ENCODE results near the gene GRB10. TPM values are rescaled to one million over a fixed set of nuclear protein-coding genes. Genes with fewer than 3 reads are reported as not detected.

The GRB10 gene
- total RNA-seq, 5 donors from 2014 or later (not counting 1 experiment from before 2014, with no cell fraction given), result 7.1 to 11.1 (median 10.1) TPM

- ChIA-PET CTCF (interaction anchor here in 1 of 2 donors (1.5 kb wide), 1 partner anchor 205 kb away, joined by 3 read pairs; no protein-coding TSS in a partner anchor), POLR2A (no interaction called here)
- 88% methylated on average over 10 of the region's 10 CpGs for WGBS (ENCODE audit: insufficient coverage)
Observed at GRCh38 chr7:50673096-50673495, 109.6 kb downstream of the GRB10 start.

GRCh38 chr7:50672045-50672444, 110.7 kb downstream of the GRB10 start:
- ATAC-seq (replicated peaks in 1 of 4) (no peak), DNase-seq (no peak)
- POLR2A ChIA-PET, result no interaction called here
- H3K9me3 ChIP-seq, result no peaks in the 10 kb centered on the region
- H3K4me1 ChIP-seq (ENCODE audit: control insufficient read depth in 1 of 2, extremely low read depth in 1 of 2, insufficient read depth in 2 of 2, low read length in 2 of 2), result peaks cover 0 to 7% of the 10 kb centered on the region in 2 experiments
- Mint-ChIP-seq H3K4me3 (no peak overlapping the region), H3K9me3 (no peaks in the 10 kb centered on the region), H3K27ac (no peak overlapping the region), H3K36me3 (no peaks in the 10 kb centered on the region), H3K4me1 (no peaks in the 10 kb centered on the region), H3K27me3 (no peaks in the 10 kb centered on the region)
- H3K27me3 ChIP-seq (replicated peaks in 1 of 2; ENCODE audit: control insufficient read depth in 2 of 2, extremely low read depth in 1 of 2, insufficient read depth in 2 of 2, low read length in 1 of 2), result peaks cover 0 to 24% of the 10 kb centered on the region in 2 experiments
- WGBS (ENCODE audit: insufficient coverage), result 95% methylated on average over 8 of the region's 11 CpGs
- CTCF ChIA-PET, result interaction anchor here in 1 of 2 donors (1.5 kb wide), 1 partner anchor 204 kb away, joined by 3 read pairs; no protein-coding TSS in a partner anchor
- H3K4me3 ChIP-seq (ENCODE audit: control insufficient read depth in 1 of 2, extremely low read depth in 1 of 2, low read length in 1 of 2), result no peak overlapping the region
- no peak overlapping the region for H3K27ac ChIP-seq (ENCODE audit: low read length)
- H3K36me3 ChIP-seq (ENCODE audit: control insufficient read depth in 2 of 2, extremely low read depth in 1 of 2, insufficient read depth in 1 of 2, low read length in 1 of 2), result peaks cover 0 to 9% of the 10 kb centered on the region in 2 donors

More at GRCh38 chr7:50673096-50673495, 109.6 kb downstream of the GRB10 start:
- no peak overlapping the region for H3K4me3 ChIP-seq (ENCODE audit: control insufficient read depth in 1 of 2, extremely low read depth in 1 of 2, low read length in 1 of 2)
- Mint-ChIP-seq H3K4me3 (no peak overlapping the region), H3K27me3 (no peaks in the 10 kb centered on the region), H3K36me3 (no peaks in the 10 kb centered on the region), H3K9me3 (no peaks in the 10 kb centered on the region), H3K4me1 (no peaks in the 10 kb centered on the region), H3K27ac (no peak overlapping the region)
- no peaks in the 10 kb centered on the region for H3K9me3 ChIP-seq
- H3K4me1 ChIP-seq (ENCODE audit: control insufficient read depth in 1 of 2, extremely low read depth in 1 of 2, insufficient read depth in 2 of 2, low read length in 2 of 2), result peaks cover 0 to 7% of the 10 kb centered on the region in 2 experiments
- peaks cover 0 to 22% of the 10 kb centered on the region in 2 experiments for H3K27me3 ChIP-seq (replicated peaks in 1 of 2; ENCODE audit: control insufficient read depth in 2 of 2, extremely low read depth in 1 of 2, insufficient read depth in 2 of 2, low read length in 1 of 2)
- peaks cover 0 to 9% of the 10 kb centered on the region in 2 donors for H3K36me3 ChIP-seq (ENCODE audit: control insufficient read depth in 2 of 2, extremely low read depth in 1 of 2, insufficient read depth in 1 of 2, low read length in 1 of 2)
- DNase-seq, result no peak
- H3K27ac ChIP-seq (ENCODE audit: low read length), result no peak overlapping the region
- ATAC-seq (replicated peaks in 1 of 4), result no peak

DNA sequence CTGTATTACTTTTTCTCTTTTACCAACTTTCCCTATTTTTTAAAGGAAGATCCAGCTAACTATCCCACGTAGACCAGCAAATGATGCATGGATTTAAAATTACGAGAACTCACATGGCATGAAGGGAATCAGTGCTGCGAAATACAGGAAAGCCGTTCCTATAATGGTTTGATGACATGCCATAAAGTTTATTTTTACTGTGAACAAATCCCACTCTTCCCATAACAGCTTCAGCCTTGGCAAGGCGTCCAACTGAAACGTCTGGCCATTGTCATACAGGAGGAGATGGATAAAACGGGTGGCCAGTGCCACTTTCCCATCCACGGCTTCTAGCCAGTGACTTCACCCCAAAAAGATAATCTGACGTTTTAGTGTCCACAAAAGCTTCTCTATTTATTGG, 111.3 kb downstream of the GRB10 start:
- CTCF ChIA-PET, result no interaction called here

DNA sequence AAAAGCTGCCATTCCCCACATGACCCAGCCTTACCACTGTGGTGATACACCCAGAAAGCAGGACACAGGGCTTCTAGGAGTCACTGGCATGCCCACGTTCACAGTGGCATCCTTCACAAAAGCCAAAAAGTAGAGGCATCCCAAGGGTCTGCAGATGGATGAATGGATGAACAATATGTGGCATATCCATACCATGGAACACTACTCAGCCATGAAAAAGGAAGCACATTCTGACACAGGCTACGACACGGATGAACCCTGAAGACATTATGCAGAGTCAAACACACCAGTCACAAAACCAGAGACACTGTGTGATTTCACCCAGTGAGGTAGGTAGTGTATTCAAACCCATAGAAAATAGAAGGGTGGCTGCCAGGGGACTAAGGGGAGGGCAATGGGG, 112.8 kb downstream of the GRB10 start:
- POLR2A ChIA-PET, result no interaction called here
- no peak for DNase-seq
- H3K27ac ChIP-seq (ENCODE audit: low read length), result no peak overlapping the region
- peaks cover 0 to 28% of the 10 kb centered on the region in 2 experiments for H3K27me3 ChIP-seq (replicated peaks in 1 of 2; ENCODE audit: control insufficient read depth in 2 of 2, extremely low read depth in 1 of 2, insufficient read depth in 2 of 2, low read length in 1 of 2)
- peaks cover 0 to 12% of the 10 kb centered on the region in 2 experiments for H3K4me1 ChIP-seq (ENCODE audit: control insufficient read depth in 1 of 2, extremely low read depth in 1 of 2, insufficient read depth in 2 of 2, low read length in 2 of 2)
- peaks cover 0 to 6% (median 3%) of the 10 kb centered on the region in 3 donors for H3K4me1 Mint-ChIP-seq
- CTCF ChIA-PET, result no interaction called here
- no peak overlapping the region for H3K27ac Mint-ChIP-seq
- no peaks in the 10 kb centered on the region for H3K27me3 Mint-ChIP-seq
- no peak overlapping the region for H3K4me3 Mint-ChIP-seq
- ATAC-seq (replicated peaks in 1 of 4), result no peak
- H3K9me3 Mint-ChIP-seq, result no peaks in the 10 kb centered on the region
- H3K4me3 ChIP-seq (ENCODE audit: control insufficient read depth in 1 of 2, extremely low read depth in 1 of 2, low read length in 1 of 2), result no peak overlapping the region
- no CpG with 5 or more reads among the region's 3 CpGs for WGBS (ENCODE audit: insufficient coverage)
- peaks cover 0 to 9% of the 10 kb centered on the region in 2 donors for H3K36me3 ChIP-seq (ENCODE audit: control insufficient read depth in 2 of 2, extremely low read depth in 1 of 2, insufficient read depth in 1 of 2, low read length in 1 of 2)
- no peaks in the 10 kb centered on the region for H3K36me3 Mint-ChIP-seq
- H3K9me3 ChIP-seq, result no peaks in the 10 kb centered on the region

More for the DNA sequence above, 111.3 kb downstream of the GRB10 start:
- Histone ChIP-seq H3K4me3 (ENCODE audit: control insufficient read depth in 1 of 2, extremely low read depth in 1 of 2, low read length in 1 of 2) (no peak overlapping the region), H3K27ac (ENCODE audit: low read length) (no peak overlapping the region), H3K4me1 (ENCODE audit: control insufficient read depth in 1 of 2, extremely low read depth in 1 of 2, insufficient read depth in 2 of 2, low read length in 2 of 2) (peaks cover 0 to 7% of the 10 kb centered on the region in 2 experiments), H3K27me3 (replicated peaks in 1 of 2; ENCODE audit: control insufficient read depth in 2 of 2, extremely low read depth in 1 of 2, insufficient read depth in 2 of 2, low read length in 1 of 2) (peaks cover 0 to 24% of the 10 kb centered on the region in 2 experiments), H3K36me3 (ENCODE audit: control insufficient read depth in 2 of 2, extremely low read depth in 1 of 2, insufficient read depth in 1 of 2, low read length in 1 of 2) (peaks cover 0 to 9% of the 10 kb centered on the region in 2 donors), H3K9me3 (no peaks in the 10 kb centered on the region)
- H3K9me3 Mint-ChIP-seq, result no peaks in the 10 kb centered on the region
- ATAC-seq (replicated peaks in 1 of 4) (no peak), DNase-seq (no peak)
- H3K27ac Mint-ChIP-seq, result no peak overlapping the region
- no CpG with 5 or more reads among the region's 9 CpGs for WGBS (ENCODE audit: insufficient coverage)
- H3K36me3 Mint-ChIP-seq, result no peaks in the 10 kb centered on the region
- no peak overlapping the region for H3K4me3 Mint-ChIP-seq
- POLR2A ChIA-PET, result no interaction called here
- no peaks in the 10 kb centered on the region for H3K4me1 Mint-ChIP-seq
- no peaks in the 10 kb centered on the region for H3K27me3 Mint-ChIP-seq

- H3K4me3 Mint-ChIP-seq, result no peak overlapping the region
- peaks cover 8 to 27% (median 22%) of the 10 kb centered on the region in 3 donors for H3K4me1 Mint-ChIP-seq
- Histone ChIP-seq H3K4me1 (ENCODE audit: control insufficient read depth in 1 of 2, extremely low read depth in 1 of 2, insufficient read depth in 2 of 2, low read length in 2 of 2) (peaks cover 4 to 28% of the 10 kb centered on the region in 2 experiments), H3K27me3 (replicated peaks in 1 of 2; ENCODE audit: control insufficient read depth in 2 of 2, extremely low read depth in 1 of 2, insufficient read depth in 2 of 2, low read length in 1 of 2) (peaks cover 0 to 27% of the 10 kb centered on the region in 2 experiments), H3K36me3 (ENCODE audit: control insufficient read depth in 2 of 2, extremely low read depth in 1 of 2, insufficient read depth in 1 of 2, low read length in 1 of 2) (peaks cover 0 to 4% of the 10 kb centered on the region in 2 donors), H3K4me3 (ENCODE audit: control insufficient read depth in 1 of 2, extremely low read depth in 1 of 2, low read length in 1 of 2) (no peak overlapping the region), H3K27ac (ENCODE audit: low read length) (no peak overlapping the region), H3K9me3 (no peaks in the 10 kb centered on the region)
- H3K27me3 Mint-ChIP-seq, result no peaks in the 10 kb centered on the region
- 96% methylated on average over 4 of the region's 5 CpGs for WGBS (ENCODE audit: insufficient coverage)
- no peak overlapping the region for H3K27ac Mint-ChIP-seq
- ChIA-PET POLR2A (no interaction called here), CTCF (interaction anchor here in 1 of 2 donors (0.7 kb wide), 1 partner anchor 575 kb away, joined by 3 read pairs; no protein-coding TSS in a partner anchor)
- H3K36me3 Mint-ChIP-seq, result no peaks in the 10 kb centered on the region
- DNase-seq (no peak), ATAC-seq (replicated peaks in 1 of 4) (no peak)
- H3K9me3 Mint-ChIP-seq, result no peaks in the 10 kb centered on the region
Observed at GRCh38 chr7:50667789-50668226, 114.9 kb downstream of the GRB10 start.

GRCh38 chr7:50667338-50667737, 115.4 kb downstream of the GRB10 start:
- no peak for ATAC-seq (replicated peaks in 1 of 4)
- H3K27ac Mint-ChIP-seq, result no peak overlapping the region
- CTCF ChIA-PET, result interaction anchor here (0.5 to 0.7 kb wide), 2 partner anchors 575 to 601 kb away, joined by 3 read pairs; no protein-coding TSS in a partner anchor
- peaks cover 8 to 29% of the 10 kb centered on the region in 2 experiments for H3K4me1 ChIP-seq (ENCODE audit: control insufficient read depth in 1 of 2, extremely low read depth in 1 of 2, insufficient read depth in 2 of 2, low read length in 2 of 2)
- H3K9me3 ChIP-seq, result no peaks in the 10 kb centered on the region
- no peak overlapping the region for H3K4me3 ChIP-seq (ENCODE audit: control insufficient read depth in 1 of 2, extremely low read depth in 1 of 2, low read length in 1 of 2)
- POLR2A ChIA-PET, result no interaction called here
- H3K27ac ChIP-seq (ENCODE audit: low read length), result no peak overlapping the region
- peaks cover 0 to 24% of the 10 kb centered on the region in 2 experiments for H3K27me3 ChIP-seq (replicated peaks in 1 of 2; ENCODE audit: control insufficient read depth in 2 of 2, extremely low read depth in 1 of 2, insufficient read depth in 2 of 2, low read length in 1 of 2)
- H3K36me3 ChIP-seq (ENCODE audit: control insufficient read depth in 2 of 2, extremely low read depth in 1 of 2, insufficient read depth in 1 of 2, low read length in 1 of 2), result no peaks in the 10 kb centered on the region
- no peaks in the 10 kb centered on the region for H3K36me3 Mint-ChIP-seq
- H3K4me1 Mint-ChIP-seq, result peaks cover 12 to 32% (median 27%) of the 10 kb centered on the region in 3 donors
- H3K4me3 Mint-ChIP-seq, result no peak overlapping the region
- no peak for DNase-seq
- H3K27me3 Mint-ChIP-seq, result no peaks in the 10 kb centered on the region
- WGBS (ENCODE audit: insufficient coverage), result no CpG with 5 or more reads among the region's 4 CpGs
- H3K9me3 Mint-ChIP-seq, result no peaks in the 10 kb centered on the region
